ENCODE results near the gene TRIM38. TPM values are rescaled to one million over a fixed set of nuclear protein-coding genes. Genes with fewer than 3 reads are reported as not detected.

Gene TRIM38
- total and polyA plus RNA-seq, 2 of the 13 experiments (the other 11 are each of a cell fraction or from before 2014, with no cell fraction given): 2.5 to 3.1 TPM

- peak; percentile 54 for TF ChIP-seq SNAPC4 (CRISPR knock-in tag; IDR thresholded peaks at IDR 0.05)
- no peak for TF ChIP-seq ZNF326 (CRISPR knock-in tag; IDR thresholded peaks at IDR 0.05; ENCODE audit: borderline replicate concordance)
- peak; percentile 92; the same call in 1 of the 2 replicates for TF ChIP-seq MIER3 (CRISPR knock-in tag; IDR thresholded peaks at IDR 0.05; ENCODE audit: borderline replicate concordance)
- TF ChIP-seq CC2D1A (CRISPR knock-in tag; IDR thresholded peaks at IDR 0.05): no peak
- TF ChIP-seq DNMT3B (CRISPR knock-in tag; conservative IDR thresholded peaks at IDR 0.05): peak; percentile 96
- TF ChIP-seq ZNF775 (CRISPR knock-in tag; IDR thresholded peaks at IDR 0.05; ENCODE audit: borderline replicate concordance): no peak
- TF ChIP-seq ZNF737 (CRISPR knock-in tag; IDR thresholded peaks at IDR 0.05; ENCODE audit: borderline replicate concordance): peak; percentile 56; the same call in 1 of the 2 replicates
- TF ChIP-seq ZNF776 (CRISPR knock-in tag; IDR thresholded peaks at IDR 0.05): peak; percentile 57; the same call in 1 of the 2 replicates
- peak; percentile 64; the same call in 1 of the 2 replicates for TF ChIP-seq ZNF205 (CRISPR knock-in tag; IDR thresholded peaks at IDR 0.05)
- no peak for TF ChIP-seq ZNF530 (CRISPR knock-in tag; IDR thresholded peaks at IDR 0.05; ENCODE audit: low read depth)
- peak; percentile 94; the same call in 1 of the 2 replicates for TF ChIP-seq NFKB2 (CRISPR knock-in tag; IDR thresholded peaks at IDR 0.05; ENCODE audit: borderline replicate concordance)
- TF ChIP-seq TRIM22 (IDR thresholded peaks at IDR 0.05): no peak
- TF ChIP-seq KDM4B (CRISPR knock-in tag; IDR thresholded peaks at IDR 0.05): peak; percentile 92
- TF ChIP-seq MAFG (CRISPR knock-in tag; IDR thresholded peaks at IDR 0.05): no peak
- TF ChIP-seq ZNF317 (CRISPR knock-in tag; IDR thresholded peaks at IDR 0.05): peak; percentile 35; the same call in 1 of the 2 replicates
- TF ChIP-seq ZC3H4 (CRISPR knock-in tag; IDR thresholded peaks at IDR 0.05; ENCODE audit: borderline replicate concordance): peak; percentile 100
- TF ChIP-seq ZMAT3 (CRISPR knock-in tag; conservative IDR thresholded peaks at IDR 0.05): peak; percentile 97
- peak; percentile 55; the same call in 1 of the 2 replicates for TF ChIP-seq ZNF333 (CRISPR knock-in tag; IDR thresholded peaks at IDR 0.05; ENCODE audit: borderline replicate concordance)
- TF ChIP-seq ZNF496 (CRISPR knock-in tag; IDR thresholded peaks at IDR 0.05; ENCODE audit: insufficient replicate concordance): no peak
- TF ChIP-seq HNF4G (IDR thresholded peaks at IDR 0.05; ENCODE audit: borderline replicate concordance, low read depth, low read length): peak; percentile 15; the same call in 1 of the 2 replicates
- TF ChIP-seq HNF4G (CRISPR knock-in tag; IDR thresholded peaks at IDR 0.05; ENCODE audit: borderline replicate concordance, low read depth): peak; percentile 59; the same call in 1 of the 2 replicates
- no peak; the same call in 1 of the 2 replicates for TF ChIP-seq ZSCAN12 (CRISPR knock-in tag; IDR thresholded peaks at IDR 0.05)
- peak; percentile 10 for TF ChIP-seq HNRNPK (IDR thresholded peaks at IDR 0.05; ENCODE audit: low read depth, low read length, poor library complexity, severe bottlenecking)
These were observed 64.4 kb downstream of the TRIM38 start (continued) for GRCh38 chr6:26026833-26027490.
